G401 (cell line): ENCODE measurements around the gene DGKE. TPM values are rescaled to one million over a fixed set of nuclear protein-coding genes. Genes with fewer than 3 reads are reported as not detected.

Source experiments
- DNase-seq: peaks from one replicate; pipeline ENCODE4 v3.0.0-alpha.2; 2015; ENCODE audit warnings: low spot score
- in situ Hi-C: cut with HindIII; loops from 2 replicates; pipeline ENCODE4 v1.10.0; 2016; ENCODE audit warnings: low sequenced_read_pairs, mixed read lengths
- total RNA-seq: library from RNA; depleted of rRNA; stranded (reverse); fragments of >200 nt; shearing (Covaris generic); gene quantifications from 2 replicates; pipeline ENCODE4 v1.2.3, GENCODE V29; 2014

The DGKE gene
- total RNA-seq, 1 experiment from 2014 or later, result 12.8 TPM

- in situ Hi-C loops, result no loop called here
- DNase-seq, result no peak
Measured at GRCh38 chr17:56881685-56882295, 47.8 kb downstream of the DGKE start.

- DNase-seq, result no peak
- in situ Hi-C loops, result no loop called here
Measured at GRCh38 chr17:56883616-56884015, 49.7 kb downstream of the DGKE start.

DNA sequence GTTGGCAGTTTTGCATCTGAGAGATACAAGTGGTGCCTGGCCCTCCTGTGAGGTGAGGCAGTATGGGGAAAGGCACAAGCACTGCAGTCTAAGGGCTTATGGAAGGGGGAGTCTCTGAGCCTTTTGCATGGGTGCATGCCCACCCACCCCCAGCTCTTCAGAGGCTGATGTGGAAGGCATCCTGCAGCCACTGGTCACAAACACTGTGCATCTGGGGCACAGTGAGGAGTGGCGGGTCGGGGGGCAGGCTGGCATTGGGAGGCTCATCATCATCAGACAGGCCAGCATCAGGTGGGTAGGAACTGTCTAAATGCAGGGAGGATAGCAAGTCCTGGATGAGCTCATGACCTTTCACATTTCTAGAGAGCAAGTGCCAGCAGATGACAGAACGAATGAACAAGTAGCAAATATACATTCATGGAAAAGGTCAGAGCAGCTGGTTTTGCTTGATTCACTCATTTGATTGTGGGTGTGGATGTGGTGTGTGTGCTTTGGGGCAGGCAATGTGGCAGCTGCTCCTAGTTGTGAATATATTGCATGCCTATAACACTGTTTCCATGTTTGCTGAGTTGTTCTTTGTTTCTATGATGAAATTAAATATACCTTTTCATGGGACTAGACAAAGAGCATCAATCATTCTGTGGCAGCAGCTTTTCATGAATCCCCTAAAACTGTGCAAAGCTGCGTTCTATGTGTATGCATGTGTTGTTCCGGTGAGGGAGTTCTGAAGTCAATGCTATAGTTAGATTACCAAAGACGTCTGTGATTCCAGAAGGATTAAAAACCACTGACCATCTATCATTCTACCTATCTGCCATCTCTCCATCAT, 50.7 kb downstream of the DGKE start:
- in situ Hi-C loops, result no loop called here
- DNase-seq, result no peak

DNA sequence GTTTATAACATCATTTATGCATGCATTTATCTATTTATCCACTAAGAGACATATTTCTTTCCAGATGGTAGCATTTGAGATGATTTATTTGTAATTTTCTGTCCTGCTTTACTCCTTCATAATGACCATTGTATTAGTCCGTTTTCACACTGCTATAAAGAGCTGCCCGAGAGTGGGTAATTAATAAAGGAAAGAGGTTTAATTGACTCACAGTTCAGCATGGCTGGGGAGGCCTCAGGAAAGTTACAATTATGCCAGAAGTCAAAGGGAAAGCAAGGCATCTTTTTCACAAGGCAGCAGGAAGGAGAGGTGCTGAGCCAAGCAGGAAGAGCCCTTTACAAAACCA, 51.3 kb downstream of the DGKE start:
- in situ Hi-C loops, result no loop called here
- DNase-seq, result no peak

DNA sequence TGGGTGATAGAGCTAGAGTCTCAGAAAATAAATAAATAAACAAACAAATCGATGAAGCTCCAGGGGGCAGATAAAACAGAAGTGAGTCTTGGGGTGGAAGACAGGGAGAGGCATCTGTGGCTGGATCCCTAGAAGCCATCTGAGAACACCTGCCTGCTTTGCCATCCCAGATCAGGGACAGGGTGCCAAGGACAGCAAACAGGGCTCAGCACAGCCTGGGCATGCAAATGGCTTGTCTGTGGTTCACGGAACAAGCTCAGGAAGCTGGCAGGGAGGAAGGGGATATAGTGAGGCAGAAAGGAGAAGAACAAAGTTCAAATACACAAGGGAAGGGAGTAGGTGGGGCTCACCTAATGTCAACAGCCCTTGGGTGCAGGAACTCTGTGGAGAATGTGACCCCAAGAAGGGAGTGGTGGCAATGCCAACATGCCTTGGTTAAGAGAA, 52.4 kb downstream of the DGKE start:
- DNase-seq, result no peak
- in situ Hi-C loops, result no loop called here

- DNase-seq, result no peak
- in situ Hi-C loops, result no loop called here
Measured at GRCh38 chr17:56887105-56887504, 53.2 kb downstream of the DGKE start.

GRCh38 chr17:56887552-56888467, 53.9 kb downstream of the DGKE start:
- no peak for DNase-seq

GRCh38 chr17:56890390-56890789, 56.4 kb downstream of the DGKE start:
- no peak for DNase-seq
- in situ Hi-C loops, result no loop called here

More at GRCh38 chr17:56887552-56888467, 53.9 kb downstream of the DGKE start:
- in situ Hi-C loops, result no loop called here

DNA sequence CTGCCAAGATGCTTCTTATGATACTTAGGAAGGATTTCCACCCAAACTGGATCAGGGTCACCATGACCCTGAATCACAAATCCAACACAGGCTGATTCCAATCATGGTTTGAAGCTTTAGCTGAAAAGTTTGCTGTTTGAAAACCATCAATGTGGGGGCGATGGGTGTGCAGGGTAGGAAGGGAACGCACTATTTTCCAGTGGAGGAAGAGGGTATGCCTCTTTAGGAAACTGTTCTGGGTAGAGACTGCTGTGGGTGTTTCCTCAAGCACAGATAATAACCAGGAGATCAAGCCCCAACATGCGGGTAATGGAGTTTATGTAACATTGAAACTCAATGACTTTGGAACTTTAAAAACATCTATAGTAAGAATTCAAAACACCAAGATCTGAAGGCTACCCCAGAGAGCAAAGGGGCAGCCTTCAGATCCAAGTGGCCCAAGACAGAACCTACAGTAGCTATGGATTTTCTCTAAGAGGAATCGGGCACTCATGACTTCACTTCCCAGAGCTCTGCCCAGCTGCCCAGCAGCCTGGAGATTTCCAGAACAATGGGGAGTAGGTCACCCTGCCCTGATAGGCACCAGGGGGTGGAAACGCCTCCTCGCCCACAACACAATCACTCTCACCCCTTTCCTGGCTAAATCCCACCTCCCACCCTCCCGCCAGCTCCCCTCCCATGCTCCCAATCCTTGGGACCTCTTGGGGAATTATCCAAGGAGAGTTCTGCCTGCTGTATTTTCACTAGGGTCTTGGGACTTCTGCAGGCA, 57.1 kb downstream of the DGKE start:
- in situ Hi-C loops, result no loop called here
- no peak for DNase-seq

DNA sequence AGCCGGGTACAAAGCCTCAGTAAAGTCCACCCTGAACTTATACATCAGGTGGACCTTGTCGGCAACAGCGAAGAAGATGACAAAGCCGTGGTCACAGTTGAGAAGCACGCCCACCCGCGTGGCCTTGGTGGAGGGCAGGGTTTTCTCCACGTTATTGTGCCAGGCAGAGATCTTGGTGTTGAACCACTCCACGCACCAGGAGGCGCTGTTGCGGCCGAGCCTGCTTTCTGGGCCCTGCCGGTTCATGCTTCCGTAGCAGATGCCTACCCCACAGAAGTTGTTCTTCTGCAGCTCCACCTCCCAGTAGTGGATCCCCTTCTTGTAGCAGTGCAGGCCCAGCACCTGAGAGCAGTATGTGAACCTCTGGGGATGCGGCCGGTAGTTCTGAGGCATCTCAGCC, 57.8 kb downstream of the DGKE start:
- in situ Hi-C loops, result no loop called here
- DNase-seq, result no peak

GRCh38 chr17:56892333-56892732, 58.4 kb downstream of the DGKE start:
- in situ Hi-C loops, result no loop called here
- DNase-seq, result no peak

- no peak for DNase-seq
- in situ Hi-C loops, result no loop called here
Measured at GRCh38 chr17:56893503-56893902, 59.6 kb downstream of the DGKE start.

- DNase-seq, result no peak
- in situ Hi-C loops, result no loop called here
Measured at GRCh38 chr17:56894859-56895455, 61.0 kb downstream of the DGKE start.

- in situ Hi-C loops, result no loop called here
- DNase-seq, result no peak
Measured at GRCh38 chr17:56896217-56896967, 62.4 kb downstream of the DGKE start.

GRCh38 chr17:56896968-56897359, 63.0 kb downstream of the DGKE start:
- DNase-seq, result no peak
- in situ Hi-C loops, result no loop called here

- in situ Hi-C loops, result no loop called here
Measured at GRCh38 chr17:56897646-56898424, 63.9 kb downstream of the DGKE start.

GRCh38 chr17:56898874-56899273, 64.9 kb downstream of the DGKE start:
- DNase-seq, result no peak
- in situ Hi-C loops, result no loop called here

More at GRCh38 chr17:56897646-56898424, 63.9 kb downstream of the DGKE start:
- DNase-seq, result no peak
